GM23248 (cell line): ENCODE results near the gene PNMA8C. TPM values are rescaled to one million over a fixed set of nuclear protein-coding genes. Genes with fewer than 3 reads are reported as not detected.

Experiments
- DNase-seq: peaks from one replicate; pipeline ENCODE4 v3.0.0-alpha.2; 2015
- H2AFZ ChIP-seq: fragments of 200-600 bp; sonication (generic); 2 replicates; pipeline ENCODE4 v1.6.1; 2016; ENCODE audit warnings: antibody characterized with exemption
- H3F3A ChIP-seq: fragments of 200-600 bp; sonication (generic); 2 replicates; pipeline ENCODE4 v1.6.1; 2016; ENCODE audit warnings: mild to moderate bottlenecking, antibody characterized with exemption, mixed run types; ENCODE audit not compliant: insufficient read depth
- H3K27ac ChIP-seq: fragments of 200-600 bp; sonication (generic); 2 replicates; pipeline ENCODE4 v1.5.1; 2016; ENCODE audit warnings: mild to moderate bottlenecking
- H3K27me3 ChIP-seq: fragments of 200-600 bp; sonication (generic); replicated peaks from 2 replicates; pipeline ENCODE4 v1.6.1; 2016; ENCODE audit warnings: mild to moderate bottlenecking; ENCODE audit not compliant: insufficient read depth
- H3K36me3 ChIP-seq: fragments of 200-600 bp; sonication (generic); 2 replicates; pipeline ENCODE4 v1.6.1; 2016; ENCODE audit warnings: low read depth, mild to moderate bottlenecking
- H3K4me1 ChIP-seq: fragments of 200-600 bp; sonication (generic); 2 replicates; pipeline ENCODE4 v1.6.1; 2016; ENCODE audit warnings: mild to moderate bottlenecking; ENCODE audit not compliant: insufficient read depth
- H3K4me2 ChIP-seq: fragments of 200-600 bp; sonication (generic); one replicate; pipeline ENCODE4 v1.6.1; 2016; ENCODE audit warnings: mild to moderate bottlenecking; ENCODE audit not compliant: unreplicated experiment
- H3K4me3 ChIP-seq: fragments of 200-600 bp; sonication (generic); 2 replicates; pipeline ENCODE4 v1.5.1; 2016; ENCODE audit warnings: mild to moderate bottlenecking
- H3K79me2 ChIP-seq: fragments of 200-600 bp; sonication (generic); 2 replicates; pipeline ENCODE4 v1.6.1; 2016; ENCODE audit warnings: mild to moderate bottlenecking; ENCODE audit not compliant: insufficient read depth
- H3K9ac ChIP-seq: fragments of 200-600 bp; sonication (generic); 2 replicates; pipeline ENCODE4 v1.6.1; 2016; ENCODE audit warnings: mild to moderate bottlenecking
- H3K9me2 ChIP-seq: fragments of 200-600 bp; sonication (generic); 2 replicates; pipeline ENCODE4 v1.6.1; 2016; ENCODE audit warnings: mixed run types, mild to moderate bottlenecking, moderate library complexity; ENCODE audit not compliant: insufficient read depth
- H3K9me3 ChIP-seq: fragments of 200-600 bp; sonication (generic); one replicate; pipeline ENCODE4 v1.6.1; 2017; ENCODE audit warnings: low read depth
- H4K20me1 ChIP-seq: fragments of 200-600 bp; sonication (generic); 2 replicates; pipeline ENCODE4 v1.6.0; 2016; ENCODE audit not compliant: insufficient read depth
- EZH2 ChIP-seq: fragments of 200-600 bp; sonication (generic); IDR thresholded peaks from 2 replicates; pipeline ENCODE4 v1.6.1; 2018; ENCODE audit warnings: antibody characterized with exemption, mild to moderate bottlenecking; ENCODE audit not compliant: insufficient read depth, poor library complexity, severe bottlenecking
- EZH2phosphoT487 ChIP-seq: fragments of 200-600 bp; sonication (generic); IDR thresholded peaks from 2 replicates; pipeline ENCODE4 v1.6.1; 2018; ENCODE audit warnings: antibody characterized with exemption, moderate library complexity, mild to moderate bottlenecking, low read depth; ENCODE audit not compliant: insufficient read depth
- WGBS, 2 experiments: methylation state at CpG; one replicate each; pipeline ENCODE4 v1.1.6; 2015 to 2017; ENCODE audit warnings: low lambda C conversion rate in 2 of 2, low coverage in 1 of 2; ENCODE audit errors: missing lambda C conversion rate in 2 of 2; 5-methylcytosine and 5-hydroxymethylcytosine counted together
- in situ Hi-C: fragments of 300-500 bp; cut with MboI; formaldehyde crosslinking; loops from 2 replicates; pipeline ENCODE4 v1.15.0; 2020
- polyA plus RNA-seq: library from polyadenylated mRNA; unstranded; fragments of >200 nt; fragmentation: Nextera tagmentation; extraction: Ambion mirVana; gene quantifications from 2 replicates; pipeline ENCODE4 v1.2.1, GENCODE V29; 2016
- total RNA-seq: library from RNA; depleted of rRNA; stranded (reverse); fragments of >200 nt; shearing (Covaris generic); gene quantifications from 2 replicates; pipeline ENCODE4 v1.2.3, GENCODE V29; 2014

PNMA8C gene
- total and polyA plus RNA-seq, 2 experiments from 2014 or later: not detected

GRCh38 chr19:46386151-46386550 lies 42.6 kb downstream of the PNMA8C start:
- H4K20me1 ChIP-seq: no peaks in the 10 kb centered on the region
- H3K36me3 ChIP-seq: peaks cover 26% of the 10 kb centered on the region; the same call in 1 of the 2 replicates
- H3K4me3 ChIP-seq: no peak overlapping the region
- no peak overlapping the region for H2AFZ ChIP-seq
- H3K4me1 ChIP-seq: no peaks in the 10 kb centered on the region; the same call in 1 of the 2 replicates
- H3K27ac ChIP-seq: no peak overlapping the region
- no peak overlapping the region for H3K4me2 ChIP-seq
- no peaks in the 10 kb centered on the region for H3K9me2 ChIP-seq
- 0 out of 2 replicates have a peak, but pooled peaks cover under 1% of the 10 kb centered on the region for H3F3A ChIP-seq
- DNase-seq: no peak
- no peaks in the 10 kb centered on the region for H3K27me3 ChIP-seq
- 95 to 98% methylated on average over 8 to 10 of the region's 10 CpGs for WGBS, 2 experiments
- no peak overlapping the region for H3K9ac ChIP-seq
- TF ChIP-seq EZH2 (no peak), EZH2phosphoT487 (no peak)
- no peaks in the 10 kb centered on the region for H3K9me3 ChIP-seq
- peaks cover 18% of the 10 kb centered on the region for H3K79me2 ChIP-seq
- in situ Hi-C loops: no loop called here

GRCh38 chr19:46385636-46386035 lies 43.1 kb downstream of the PNMA8C start:
- in situ Hi-C loops: no loop called here

GRCh38 chr19:46384396-46384795 lies 44.3 kb downstream of the PNMA8C start:
- Histone ChIP-seq H4K20me1 (no peaks in the 10 kb centered on the region), H3F3A (peaks cover 4% of the 10 kb centered on the region), H3K27me3 (no peaks in the 10 kb centered on the region), H3K4me3 (no peak overlapping the region), H3K9me3 (no peaks in the 10 kb centered on the region), H3K4me2 (no peak overlapping the region), H3K36me3 (peaks cover 19% of the 10 kb centered on the region; the same call in 1 of the 2 replicates), H2AFZ (no peak overlapping the region), H3K27ac (no peak overlapping the region), H3K4me1 (0 out of 2 replicates have a peak, but pooled peaks cover 5% of the 10 kb centered on the region), H3K79me2 (peaks cover 35% of the 10 kb centered on the region), H3K9me2 (no peaks in the 10 kb centered on the region), H3K9ac (no peak overlapping the region)
- in situ Hi-C loops: no loop called here
- DNase-seq: no peak
- 60 to 66% methylated on average over 11 of the region's 11 CpGs for WGBS, 2 experiments
- TF ChIP-seq EZH2phosphoT487: no peak
- TF ChIP-seq EZH2: no peak

More at GRCh38 chr19:46385636-46386035, 43.1 kb downstream of the PNMA8C start:
- Histone ChIP-seq H3K9me3 (no peaks in the 10 kb centered on the region), H3K36me3 (peaks cover 26% of the 10 kb centered on the region; the same call in 1 of the 2 replicates), H2AFZ (no peak overlapping the region), H3K27ac (no peak overlapping the region), H3K9me2 (no peaks in the 10 kb centered on the region), H3K27me3 (no peaks in the 10 kb centered on the region), H3K9ac (no peak overlapping the region), H4K20me1 (no peaks in the 10 kb centered on the region), H3K4me3 (no peak overlapping the region), H3K79me2 (peaks cover 23% of the 10 kb centered on the region), H3F3A (no peaks in the 10 kb centered on the region), H3K4me2 (no peak overlapping the region), H3K4me1 (no peaks in the 10 kb centered on the region)
- TF ChIP-seq EZH2: no peak
- TF ChIP-seq EZH2phosphoT487: no peak
- WGBS, 2 experiments: 76 to 79% methylated on average over 11 of the region's 11 CpGs
- DNase-seq: no peak

- H2AFZ ChIP-seq: no peak overlapping the region
- H3K27ac ChIP-seq: no peak overlapping the region
- no peaks in the 10 kb centered on the region for H3K9me3 ChIP-seq
- H3K27me3 ChIP-seq: no peaks in the 10 kb centered on the region
- DNase-seq: no peak
- H3F3A ChIP-seq: peaks cover 10% of the 10 kb centered on the region
- H3K36me3 ChIP-seq: peaks cover 16% of the 10 kb centered on the region; the same call in 1 of the 2 replicates
- no peaks in the 10 kb centered on the region for H3K9me2 ChIP-seq
- H3K79me2 ChIP-seq: peaks cover 38% of the 10 kb centered on the region
- H3K4me2 ChIP-seq: no peak overlapping the region
- TF ChIP-seq EZH2phosphoT487: no peak
- TF ChIP-seq EZH2: no peak
- no peak overlapping the region for H3K4me3 ChIP-seq
- no peaks in the 10 kb centered on the region for H4K20me1 ChIP-seq
- WGBS, 2 experiments: 91 to 96% methylated on average over 7 of the region's 7 CpGs
- no peak overlapping the region for H3K9ac ChIP-seq
- in situ Hi-C loops: no loop called here
- H3K4me1 ChIP-seq: peaks cover 11% of the 10 kb centered on the region
Observed at GRCh38 chr19:46383846-46384245, 44.9 kb downstream of the PNMA8C start.
